HG02852 (cell line): ENCODE results near the gene DLX3.

Experiments used
- ATAC-seq: cut with Tn5 transposase; IDR thresholded peaks from one replicate; pipeline ENCODE4 v1.9.1; 2021; ENCODE audit warnings: mild to moderate bottlenecking, moderate library complexity; ENCODE audit not compliant: unreplicated experiment

DLX3 gene

GRCh38 chr17:49973271-49973615 lies 21.8 kb downstream of the DLX3 start:
- ATAC-seq = no peak

- no peak for ATAC-seq
Measured at GRCh38 chr17:49972486-49973270, 22.3 kb downstream of the DLX3 start.

GRCh38 chr17:49971848-49972485 lies 23.1 kb downstream of the DLX3 start:
- no peak for ATAC-seq

- ATAC-seq = no peak
Measured at GRCh38 chr17:49971199-49971847, 23.7 kb downstream of the DLX3 start.

- no peak for ATAC-seq
Measured at GRCh38 chr17:49970498-49970897, 24.5 kb downstream of the DLX3 start.

- ATAC-seq = no peak
Measured at GRCh38 chr17:49969795-49970389, 25.1 kb downstream of the DLX3 start.

- no peak for ATAC-seq
Measured at GRCh38 chr17:49969134-49969759, 25.8 kb downstream of the DLX3 start, which contains the start of gene DLX4. Gene DLX4 (plus strand): TSS chr17:49969190. CDS start chr17:49969469, 279 bp downstream.

- ATAC-seq = peak; percentile 47
Measured at GRCh38 chr17:49968405-49969133, 26.5 kb downstream of the DLX3 start.

GRCh38 chr17:49967621-49968404 lies 27.2 kb downstream of the DLX3 start:
- ATAC-seq = no peak

- no peak for ATAC-seq
Measured at GRCh38 chr17:49967205-49967604, 27.8 kb downstream of the DLX3 start.

GRCh38 chr17:49966767-49967166 lies 28.3 kb downstream of the DLX3 start:
- no peak for ATAC-seq

- no peak for ATAC-seq
Measured at GRCh38 chr17:49965524-49965909, 29.5 kb downstream of the DLX3 start.

GRCh38 chr17:49964769-49965523 lies 30.1 kb downstream of the DLX3 start:
- ATAC-seq = no peak

GRCh38 chr17:49964303-49964768 lies 30.7 kb downstream of the DLX3 start:
- no peak for ATAC-seq

- ATAC-seq = no peak
Measured at GRCh38 chr17:49963626-49964302, 31.3 kb downstream of the DLX3 start.

GRCh38 chr17:49963309-49963625 lies 31.8 kb downstream of the DLX3 start:
- ATAC-seq = no peak

GRCh38 chr17:49962599-49963308 lies 32.3 kb downstream of the DLX3 start:
- no peak for ATAC-seq
